Mesenchymal stem cell (in vitro differentiated cells and primary cell): ENCODE measurements around the gene CIAPIN1.
"Not testable (repeated sequence)": the region's sequence is repeated elsewhere in the genome, so short reads cannot be mapped to it uniquely, and the experiment has no call there.

Experiments
- DNase-seq: peaks from one replicate; pipeline ENCODE4 v3.0.0-alpha.2; 2013
- H2AFZ ChIP-seq: one replicate; pipeline ENCODE4 v1.6.1; 2013; ENCODE audit warnings: low read depth, mild to moderate bottlenecking, control low read depth, inconsistent platforms, low read length, moderate library complexity
- H2AK5ac ChIP-seq: 2 replicates; pipeline ENCODE4 v1.6.1; 2013; ENCODE audit warnings: low read length, moderate library complexity, mild to moderate bottlenecking, inconsistent platforms; ENCODE audit not compliant: severe bottlenecking
- H2BK120ac ChIP-seq: one replicate; pipeline ENCODE4 v1.6.1; 2013; ENCODE audit warnings: low read depth, mild to moderate bottlenecking, inconsistent platforms, low read length, moderate library complexity
- H2BK12ac ChIP-seq, 2 experiments: one replicate each; pipeline ENCODE4 v1.6.1; 2013; ENCODE audit warnings: inconsistent platforms in 2 of 2, low read length in 2 of 2, mild to moderate bottlenecking in 2 of 2, moderate library complexity in 2 of 2, control low read depth in 1 of 2
- H2BK15ac ChIP-seq: one replicate; pipeline ENCODE4 v1.6.1; 2013; ENCODE audit warnings: mild to moderate bottlenecking, low read depth, inconsistent platforms; ENCODE audit not compliant: poor library complexity, severe bottlenecking
- H2BK5ac ChIP-seq: 2 replicates; pipeline ENCODE4 v1.6.1; 2013; ENCODE audit warnings: low read depth, mild to moderate bottlenecking, low read length, control low read depth, inconsistent platforms; ENCODE audit not compliant: poor library complexity, severe bottlenecking
- H3K14ac ChIP-seq, 2 experiments: one replicate each; pipeline ENCODE4 v1.6.1; 2013; ENCODE audit warnings: inconsistent platforms in 2 of 2, low read length in 2 of 2, control low read depth in 1 of 2, mild to moderate bottlenecking in 1 of 2, moderate library complexity in 1 of 2
- H3K18ac ChIP-seq, 2 experiments: one replicate each; pipeline ENCODE4 v1.6.1; 2013; ENCODE audit warnings: inconsistent platforms in 2 of 2, low read length in 2 of 2, control low read depth in 1 of 2, low read depth in 1 of 2, mild to moderate bottlenecking in 1 of 2
- H3K23ac ChIP-seq, 2 experiments: one replicate each; pipeline ENCODE4 v1.6.1; 2013; ENCODE audit warnings: inconsistent platforms in 2 of 2, low read length in 2 of 2, mild to moderate bottlenecking in 2 of 2, moderate library complexity in 2 of 2, control low read depth in 1 of 2
- H3K27ac ChIP-seq: 2 replicates; pipeline ENCODE4 v1.5.1; 2013; ENCODE audit warnings: mild to moderate bottlenecking, moderate library complexity, low read length, control low read depth, inconsistent platforms; ENCODE audit not compliant: poor library complexity, severe bottlenecking
- H3K27me3 ChIP-seq, 2 experiments: 2 replicates each; pipeline versions ENCODE4 v1.6.1 to v1.7.0; 2013; ENCODE audit warnings: low read length in 2 of 2, mild to moderate bottlenecking in 2 of 2, moderate library complexity in 2 of 2, control low read depth in 1 of 2, inconsistent platforms in 1 of 2; ENCODE audit not compliant: control insufficient read depth in 1 of 2, insufficient read depth in 1 of 2
- H3K36me3 ChIP-seq, 2 experiments: 2 replicates each; pipeline versions ENCODE4 v1.6.1 to v1.7.0; 2013; ENCODE audit warnings: low read length in 2 of 2, control low read depth in 1 of 2, inconsistent platforms in 1 of 2, low read depth in 1 of 2, mild to moderate bottlenecking in 1 of 2; ENCODE audit not compliant: insufficient read depth in 2 of 2, control insufficient read depth in 1 of 2
- H3K4ac ChIP-seq, 2 experiments: one replicate each; pipeline ENCODE4 v1.6.1; 2013; ENCODE audit warnings: inconsistent platforms in 2 of 2, low read length in 2 of 2, mild to moderate bottlenecking in 2 of 2, moderate library complexity in 2 of 2, control low read depth in 1 of 2, low read depth in 1 of 2
- H3K4me1 ChIP-seq: 2 replicates; pipeline ENCODE4 v1.6.1; 2013; ENCODE audit warnings: low read depth, low read length, control low read depth; ENCODE audit not compliant: control insufficient read depth, insufficient read depth
- H3K4me2 ChIP-seq: 2 replicates; pipeline ENCODE4 v1.6.1; 2013; ENCODE audit warnings: low read length, mild to moderate bottlenecking, inconsistent platforms; ENCODE audit not compliant: poor library complexity, severe bottlenecking
- H3K4me3 ChIP-seq, 2 experiments: 2 replicates each; pipeline versions ENCODE4 v1.5.1 to v1.7.0; 2013; ENCODE audit warnings: low read length in 2 of 2, mild to moderate bottlenecking in 2 of 2, control low read depth in 1 of 2, low read depth in 1 of 2; ENCODE audit not compliant: insufficient read depth in 1 of 2
- H3K79me1 ChIP-seq: replicated peaks from 2 replicates; pipeline ENCODE4 v1.6.1; 2013; ENCODE audit warnings: mild to moderate bottlenecking, control low read depth, low read length, inconsistent platforms; ENCODE audit not compliant: poor library complexity, severe bottlenecking
- H3K9ac ChIP-seq: 2 replicates; pipeline ENCODE4 v1.7.0; 2013; ENCODE audit warnings: mild to moderate bottlenecking, low read length, moderate library complexity
- H3K9me3 ChIP-seq: 2 replicates; pipeline ENCODE4 v1.7.0; 2013; ENCODE audit warnings: mild to moderate bottlenecking, low read length; ENCODE audit not compliant: control insufficient read depth
- H4K8ac ChIP-seq: one replicate; pipeline ENCODE4 v1.6.1; 2013; ENCODE audit warnings: inconsistent platforms, mild to moderate bottlenecking, low read length, moderate library complexity
- H4K91ac ChIP-seq: one replicate; pipeline ENCODE4 v1.6.1; 2013; ENCODE audit warnings: mild to moderate bottlenecking, low read length, inconsistent platforms
- WGBS: methylation state at CpG from one replicate; pipeline ENCODE4 v1.1.7; 2013; ENCODE audit warnings: mixed read lengths; 5-methylcytosine and 5-hydroxymethylcytosine counted together

CIAPIN1 gene

DNA sequence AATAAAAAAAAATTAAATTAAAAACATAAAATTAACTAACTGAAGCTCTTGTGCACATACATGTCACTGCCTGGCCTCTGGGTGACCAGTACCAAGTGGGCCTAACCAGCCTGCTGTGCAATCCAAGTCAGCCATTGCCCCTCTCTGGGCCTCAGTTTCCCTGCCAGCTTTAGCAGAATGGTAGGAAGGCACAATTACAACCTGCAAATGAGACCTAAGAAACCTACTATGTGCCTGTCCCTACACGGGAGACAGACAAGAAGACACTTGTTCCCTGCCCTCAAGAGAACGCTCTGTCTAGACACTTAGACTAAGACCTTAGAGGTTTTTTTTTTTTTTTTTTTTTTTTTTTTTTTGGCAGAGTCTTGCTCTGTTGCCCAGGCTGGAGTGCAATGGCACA lies 1.7 kb downstream of the CIAPIN1 start:
- H3K9me3 ChIP-seq = no peaks in the 10 kb centered on the region
- no peak overlapping the region for H4K8ac ChIP-seq
- H3K27me3 ChIP-seq = no peaks in the 10 kb centered on the region
- H3K18ac ChIP-seq = no peak overlapping the region
- no peak overlapping the region for H3K4ac ChIP-seq
- no peak overlapping the region for H2AFZ ChIP-seq
- no peak overlapping the region for H2BK15ac ChIP-seq
- WGBS = 96% methylated on average over 2 of the region's 2 CpGs
- no peak overlapping the region for H2BK120ac ChIP-seq
- H3K4me3 ChIP-seq = no peak overlapping the region
- H2BK12ac ChIP-seq = no peak overlapping the region
- no peak overlapping the region for H3K9ac ChIP-seq
- DNase-seq = no peak
- H3K14ac ChIP-seq = no peak overlapping the region
- H3K23ac ChIP-seq = no peak overlapping the region
- no peak overlapping the region for H4K91ac ChIP-seq
- no peak overlapping the region for H3K27ac ChIP-seq
- H3K4me1 ChIP-seq = peaks cover 5% of the 10 kb centered on the region
- H3K79me1 ChIP-seq = peaks cover 36% of the 10 kb centered on the region
- peaks cover 3 to 14% of the 10 kb centered on the region in 2 experiments for H3K36me3 ChIP-seq
- H2BK5ac ChIP-seq = no peak overlapping the region
- no peak overlapping the region for H2AK5ac ChIP-seq
- H3K4me2 ChIP-seq = no peak overlapping the region

GRCh38 chr16:57444711-57445110 lies 2.5 kb downstream of the CIAPIN1 start:
- Histone ChIP-seq H3K4me1 (peaks cover 5% of the 10 kb centered on the region), H2AFZ (no peak overlapping the region), H3K4ac (no peak overlapping the region), H2BK15ac (no peak overlapping the region), H3K27me3 (no peaks in the 10 kb centered on the region), H4K91ac (no peak overlapping the region), H2BK120ac (no peak overlapping the region), H2AK5ac (no peak overlapping the region), H3K9ac (peak overlapping the region; percentile 65), H3K23ac (no peak overlapping the region), H3K18ac (no peak overlapping the region), H3K4me3 (no peak overlapping the region), H3K4me2 (no peak overlapping the region), H3K79me1 (peaks cover 36% of the 10 kb centered on the region), H3K14ac (no peak overlapping the region), H2BK12ac (no peak overlapping the region), H3K36me3 (peaks cover 7 to 15% of the 10 kb centered on the region in 2 experiments), H4K8ac (no peak overlapping the region), H2BK5ac (no peak overlapping the region), H3K27ac (no peak overlapping the region), H3K9me3 (peaks cover 3% of the 10 kb centered on the region)
- WGBS = 92% methylated on average over 3 of the region's 3 CpGs
- peak; percentile 17 for DNase-seq

DNA sequence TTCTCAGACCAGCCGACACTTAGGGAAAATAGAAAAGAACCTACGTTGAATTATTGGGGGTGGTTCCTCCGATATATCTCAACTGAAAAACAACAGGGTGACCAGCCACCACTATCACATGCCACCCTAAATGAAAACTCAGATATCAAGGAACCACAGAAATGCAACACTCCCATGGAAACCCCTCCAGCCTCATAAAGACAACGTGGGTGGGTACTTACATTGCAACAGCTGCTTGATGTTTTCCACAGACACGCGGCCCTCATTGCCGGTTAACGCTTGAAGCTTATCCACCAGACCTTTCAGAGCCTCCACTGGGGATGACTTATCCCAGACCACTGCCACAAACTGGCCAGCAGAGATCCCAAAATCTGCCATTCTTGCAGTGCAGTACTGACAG lies 6.6 kb downstream of the CIAPIN1 start:
- Histone ChIP-seq H3K79me1 (peaks cover 35% of the 10 kb centered on the region), H3K36me3 (peaks cover 21 to 48% of the 10 kb centered on the region in 2 experiments)
- not testable (repeated sequence) for H2BK15ac ChIP-seq, H4K91ac ChIP-seq, H3K4me3 ChIP-seq, DNase-seq, H3K27ac ChIP-seq, H4K8ac ChIP-seq, H3K14ac ChIP-seq, H3K4me2 ChIP-seq, H2AK5ac ChIP-seq, H3K9me3 ChIP-seq, H3K4me1 ChIP-seq, H3K4ac ChIP-seq, H3K23ac ChIP-seq, H3K18ac ChIP-seq, H2BK5ac ChIP-seq, H3K9ac ChIP-seq, H3K27me3 ChIP-seq, H2BK12ac ChIP-seq, H2BK120ac ChIP-seq, H2AFZ ChIP-seq
- 98% methylated on average over 8 of the region's 8 CpGs for WGBS

DNA sequence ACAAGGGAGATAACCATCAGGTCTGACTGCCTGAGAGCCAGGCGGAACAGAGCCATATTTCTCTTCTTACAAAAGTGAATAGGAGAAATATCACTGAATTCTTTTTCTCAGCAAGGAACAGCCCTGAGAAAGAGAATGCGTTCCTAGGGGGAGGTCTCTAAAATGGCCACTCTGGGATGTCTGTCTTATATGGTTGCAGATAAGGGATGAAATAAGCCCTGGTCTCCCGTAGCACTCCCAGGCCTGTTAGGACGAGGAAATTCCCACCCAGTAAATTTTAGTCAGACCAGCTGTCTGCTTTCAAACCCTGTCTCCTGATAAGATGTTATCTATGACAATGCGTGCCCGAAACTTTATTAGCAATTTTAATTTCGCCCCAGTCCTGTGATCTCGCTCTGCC lies 7.2 kb downstream of the CIAPIN1 start:
- not testable (repeated sequence) for H3K23ac ChIP-seq, H3K14ac ChIP-seq, DNase-seq, H3K4ac ChIP-seq, H2BK120ac ChIP-seq, H2BK12ac ChIP-seq, H3K9me3 ChIP-seq, H2AK5ac ChIP-seq, H3K4me1 ChIP-seq, H3K4me2 ChIP-seq, H4K8ac ChIP-seq, H2BK15ac ChIP-seq, H3K27me3 ChIP-seq, H2BK5ac ChIP-seq, H3K18ac ChIP-seq, H3K27ac ChIP-seq, H4K91ac ChIP-seq, H3K9ac ChIP-seq, H2AFZ ChIP-seq, H3K4me3 ChIP-seq
- Histone ChIP-seq H3K79me1 (peaks cover 33% of the 10 kb centered on the region), H3K36me3 (peaks cover 26 to 54% of the 10 kb centered on the region in 2 experiments)
- WGBS = over 99% methylated on average over 7 of the region's 8 CpGs
